Endodermal cell (in vitro differentiated cells): Measurements from ENCODE around the gene DNAJB1. TPM values are rescaled to one million over a fixed set of nuclear protein-coding genes. Genes with fewer than 3 reads are reported as not detected.

Experiments used
- DNase-seq: peaks from one replicate; pipeline ENCODE4 v3.0.0-alpha.2; 2017
- H3K27ac ChIP-seq: 2 replicates; pipeline ENCODE4 v1.5.1; 2013; ENCODE audit warnings: mild to moderate bottlenecking, low read depth, low read length, moderate library complexity
- H3K27me3 ChIP-seq: 2 replicates; pipeline ENCODE4 v1.6.1; 2013; ENCODE audit warnings: mild to moderate bottlenecking, low read length, moderate library complexity; ENCODE audit not compliant: insufficient read depth, control insufficient read depth, poor library complexity, severe bottlenecking
- H3K36me3 ChIP-seq: 2 replicates; pipeline ENCODE4 v1.7.0; 2013; ENCODE audit warnings: mild to moderate bottlenecking, low read length, moderate library complexity; ENCODE audit not compliant: control insufficient read depth, insufficient read depth
- H3K4me1 ChIP-seq: one replicate; pipeline ENCODE4 v1.7.0; 2013; ENCODE audit warnings: low read length; ENCODE audit not compliant: control insufficient read depth, insufficient read depth
- H3K4me3 ChIP-seq: 2 replicates; pipeline ENCODE4 v1.5.1; 2013; ENCODE audit warnings: mild to moderate bottlenecking, low read length, moderate library complexity
- H3K9ac ChIP-seq: 2 replicates; pipeline ENCODE4 v1.6.1; 2013; ENCODE audit warnings: mild to moderate bottlenecking, low read length, moderate library complexity; ENCODE audit not compliant: poor library complexity, severe bottlenecking; ENCODE audit errors: extremely low read depth
- H3K9me3 ChIP-seq: 2 replicates; pipeline ENCODE4 v1.6.1; 2013; ENCODE audit warnings: mild to moderate bottlenecking, low read length, moderate library complexity; ENCODE audit not compliant: control insufficient read depth
- H3K27ac Mint-ChIP-seq: 2 replicates; pipeline ENCODE4 v1.8.0; 2020; ENCODE audit warnings: mixed read lengths
- H3K27me3 Mint-ChIP-seq: 2 replicates; pipeline ENCODE4 v1.8.0; 2021; ENCODE audit warnings: mild to moderate bottlenecking, mixed read lengths; ENCODE audit not compliant: insufficient read depth
- H3K36me3 Mint-ChIP-seq: 2 replicates; pipeline ENCODE4 v1.8.0; 2020; ENCODE audit warnings: low read depth, mixed read lengths
- H3K4me1 Mint-ChIP-seq: 2 replicates; pipeline ENCODE4 v1.8.0; 2020; ENCODE audit warnings: mixed read lengths
- H3K4me3 Mint-ChIP-seq: 2 replicates; pipeline ENCODE4 v1.8.0; 2020; ENCODE audit warnings: mild to moderate bottlenecking, moderate library complexity, mixed read lengths
- H3K9me3 Mint-ChIP-seq: 2 replicates; pipeline ENCODE4 v1.8.0; 2020; ENCODE audit warnings: mild to moderate bottlenecking, mixed read lengths
- CTCF ChIP-seq: fragments of 200-600 bp; sonication (generic); conservative IDR thresholded peaks from 2 replicates; pipeline ENCODE4 v1.5.0; 2021; ENCODE audit warnings: antibody characterized with exemption, mild to moderate bottlenecking
- WGBS, 2 experiments: methylation state at CpG; one replicate each; pipeline versions ENCODE4 v1.1.5 to v1.1.7; 2013; ENCODE audit warnings: missing lambda C conversion rate in 2 of 2, mixed read lengths in 1 of 2; ENCODE audit not compliant: insufficient coverage in 1 of 2, insufficient read length in 1 of 2; 5-methylcytosine and 5-hydroxymethylcytosine counted together
- microRNA-seq: library from miRNA; unstranded; fragments of <30 nt; microRNA quantifications from one replicate; pipeline ENCODE4 v1.2.0, GENCODE V29; 2020; ENCODE audit warnings: borderline microRNAs expressed
- total RNA-seq, 2 donors: library from RNA; stranded (reverse); fragmentation: NEBNext Ultra II Directional in 1 of 2; extraction: Animal tissue kit (Norgen Biotek cat#: 25700) in 1 of 2; gene quantifications; 2 replicates in 1 of 2; 3 replicates in 1 of 2; pipeline ENCODE4 v1.2.1, GENCODE V29; 2021

Gene DNAJB1
- total RNA-seq, 2 donors from 2014 or later: 66.1 to 70.0 TPM

GRCh38 chr19:14467816-14468215 lies 50.4 kb downstream of the DNAJB1 start:
- no peaks in the 10 kb centered on the region for H3K4me1 ChIP-seq
- H3K4me3 ChIP-seq: no peak overlapping the region
- no peaks in the 10 kb centered on the region for H3K9me3 Mint-ChIP-seq
- H3K4me1 Mint-ChIP-seq: no peaks in the 10 kb centered on the region
- H3K27me3 ChIP-seq: no peaks in the 10 kb centered on the region
- peak; percentile 62 for DNase-seq
- TF ChIP-seq CTCF: peak; percentile 35
- peaks cover 48% of the 10 kb centered on the region for H3K36me3 Mint-ChIP-seq
- H3K9me3 ChIP-seq: no peaks in the 10 kb centered on the region
- H3K4me3 Mint-ChIP-seq: no peak overlapping the region
- no peak overlapping the region for H3K9ac ChIP-seq
- WGBS, 2 experiments: 86 to 90% methylated on average over 4 to 9 of the region's 9 CpGs
- H3K36me3 ChIP-seq: peaks cover 40% of the 10 kb centered on the region
- H3K27me3 Mint-ChIP-seq: peaks cover under 1% of the 10 kb centered on the region
- no peak overlapping the region for H3K27ac Mint-ChIP-seq
- no peak overlapping the region for H3K27ac ChIP-seq

- peaks cover 53% of the 10 kb centered on the region for H3K36me3 Mint-ChIP-seq
- H3K27ac ChIP-seq: no peak overlapping the region
- no peak overlapping the region for H3K27ac Mint-ChIP-seq
- no peak overlapping the region for H3K4me3 Mint-ChIP-seq
- H3K27me3 Mint-ChIP-seq: no peaks in the 10 kb centered on the region
- no peak overlapping the region for H3K9ac ChIP-seq
- H3K4me1 ChIP-seq: no peaks in the 10 kb centered on the region
- no peaks in the 10 kb centered on the region for H3K27me3 ChIP-seq
- 88 to 95% methylated on average over 3 to 12 of the region's 12 CpGs for WGBS, 2 experiments
- no peak for TF ChIP-seq CTCF
- H3K4me1 Mint-ChIP-seq: no peaks in the 10 kb centered on the region
- no peak for DNase-seq
- H3K36me3 ChIP-seq: peaks cover 40% of the 10 kb centered on the region
- H3K4me3 ChIP-seq: no peak overlapping the region
- no peaks in the 10 kb centered on the region for H3K9me3 ChIP-seq
- no peaks in the 10 kb centered on the region for H3K9me3 Mint-ChIP-seq
Measured at GRCh38 chr19:14467391-14467790, 50.8 kb downstream of the DNAJB1 start.

Small RNA genes lying within 50 kb of the gene (microRNA-seq; reads per million reads assigned to microRNA genes)
- gene MIR639: not detected

Other genes starting within 250 kb of the DNAJB1 start
- 1 to 10 TPM in 1 of 2 donors, under 1 TPM in 1; 0.60 to 1.2 TPM for gene ADGRE5, start 137.0 kb downstream of the DNAJB1 start, total RNA-seq
- 10 to 100 TPM; 82.5 to 86.1 TPM for gene DDX39A, start 99.1 kb downstream of the DNAJB1 start, total RNA-seq
- 100 to 1,000 TPM; 103 to 141 TPM for gene PKN1, start 85.1 kb downstream of the DNAJB1 start, total RNA-seq
- gene PTGER1, start 43.0 kb downstream of the DNAJB1 start, total RNA-seq: 1 to 10 TPM in 1 of 2 donors, under 1 TPM in 1; 0.81 to 1.0 TPM
- gene GIPC1, start 22.3 kb downstream of the DNAJB1 start, total RNA-seq: 10 to 100 TPM; 68.6 to 72.6 TPM
- 100 to 1,000 TPM; 127 to 140 TPM for gene TECR, start 11.2 kb upstream of the DNAJB1 start, total RNA-seq
- 100 to 1,000 TPM; 127 to 141 TPM for gene NDUFB7, start 53.7 kb upstream of the DNAJB1 start, total RNA-seq
- gene CLEC17A, start 64.7 kb upstream of the DNAJB1 start, total RNA-seq: not detected
- gene ADGRE3, start 156.4 kb upstream of the DNAJB1 start, total RNA-seq: not detected
- gene ZNF333, start 171.7 kb upstream of the DNAJB1 start, total RNA-seq: 10 to 100 TPM; 16.2 to 19.8 TPM